CD4-positive, alpha-beta T cell (primary cell): Measurements from ENCODE around the gene PAPSS2. TPM values are rescaled to one million over a fixed set of nuclear protein-coding genes. Genes with fewer than 3 reads are reported as not detected.

Experiments
- ATAC-seq: fragments of 200-7000 bp; cut with Tn5 transposase; one replicate; pipeline ENCODE4 v1.10.0; 2022; ENCODE audit warnings: mild to moderate bottlenecking; ENCODE audit not compliant: poor library complexity
- CTCF ChIA-PET: fragments of 350-600 bp; sonication (Branson Sonifier 250); formaldehyde crosslinking; loops from one replicate; lab custom pipeline; 2021; ENCODE audit warnings: antibody characterized with exemption, inconsistent platforms; lab: Charles Lee
- POLR2A ChIA-PET: fragments of 350-600 bp; sonication (Branson Sonifier 250); formaldehyde crosslinking; loops from one replicate; lab custom pipeline; 2021; ENCODE audit warnings: antibody characterized with exemption, inconsistent platforms; lab: Charles Lee
- DNase-seq, 14 experiments: peaks; one replicate each; pipeline ENCODE4 v3.0.0-alpha.2; 2013 to 2020; ENCODE audit warnings: mixed read lengths in 2 of 14
- H3K27ac ChIP-seq, 2 donors: one replicate each; pipeline versions ENCODE4 v1.5.1 to v1.7.0; 2013; ENCODE audit warnings: low read length in 2 of 2, low read depth in 1 of 2, mild to moderate bottlenecking in 1 of 2
- H3K27me3 ChIP-seq, 2 experiments: 1 replicate in 1 of 2; 2 replicates in 1 of 2; pipeline versions ENCODE4 v1.6.1 to v1.7.0; 2013; ENCODE audit warnings: low read length in 2 of 2, control low read depth in 1 of 2, mild to moderate bottlenecking in 1 of 2, moderate library complexity in 1 of 2; ENCODE audit not compliant: insufficient read depth in 2 of 2, control insufficient read depth in 1 of 2
- H3K36me3 ChIP-seq: one replicate; pipeline ENCODE4 v1.6.1; 2013; ENCODE audit warnings: low read length, control low read depth; ENCODE audit not compliant: insufficient read depth
- H3K4me1 ChIP-seq: one replicate; pipeline ENCODE4 v1.6.1; 2013; ENCODE audit warnings: low read length, control low read depth; ENCODE audit not compliant: insufficient read depth
- H3K4me3 ChIP-seq: one replicate; pipeline ENCODE4 v1.5.1; 2013; ENCODE audit warnings: mild to moderate bottlenecking, low read length, moderate library complexity
- H3K9me3 ChIP-seq, 2 experiments: 1 replicate in 1 of 2; 2 replicates in 1 of 2; pipeline versions ENCODE4 v1.6.1 to v1.7.0; 2013; ENCODE audit warnings: low read length in 2 of 2, mild to moderate bottlenecking in 2 of 2, control low read depth in 1 of 2, moderate library complexity in 1 of 2; ENCODE audit not compliant: control insufficient read depth in 1 of 2, insufficient read depth in 1 of 2
- H3K27ac Mint-ChIP-seq: one replicate; pipeline ENCODE4 v1.8.0; 2020; ENCODE audit warnings: mixed read lengths
- H3K27me3 Mint-ChIP-seq: one replicate; pipeline ENCODE4 v1.8.0; 2021; ENCODE audit warnings: mixed read lengths
- H3K36me3 Mint-ChIP-seq: one replicate; pipeline ENCODE4 v1.8.0; 2021; ENCODE audit warnings: low read depth, mixed read lengths
- H3K4me1 Mint-ChIP-seq: one replicate; pipeline ENCODE4 v1.8.0; 2021; ENCODE audit warnings: low read depth, mixed read lengths
- H3K4me3 Mint-ChIP-seq: one replicate; pipeline ENCODE4 v1.8.0; 2020; ENCODE audit warnings: mild to moderate bottlenecking, mixed read lengths
- H3K9me3 Mint-ChIP-seq: one replicate; pipeline ENCODE4 v1.8.0; 2020; ENCODE audit warnings: mixed read lengths
- intact Hi-C, 2 experiments: fragments of 100-400 bp; cut with DNase I in 1 of 2; cut with micrococcal nuclease in 1 of 2; formaldehyde crosslinking; loops; one replicate each; pipeline versions ENCODE4 v1.15.1 to v1.9.0; 2023 to 2025; cut with DNase I, micrococcal nuclease
- total RNA-seq, 174 experiments: library from RNA in 2 of 174; stranded (reverse) in 2 of 174; gene quantifications; one replicate each; pipeline ENCODE4 v1.2.3 and lab custom pipeline; 2021 to 2026
- TF ChIP-seq, protein P1 (sequence below): fragments of 200-600 bp; IDR thresholded peaks from one replicate; pipeline ENCODE4 v1.8.0; 2022; ENCODE audit warnings: antibody characterized with exemption, mild to moderate bottlenecking

The PAPSS2 gene
- total RNA-seq, 2 experiments from 2014 or later: not detected

DNA sequence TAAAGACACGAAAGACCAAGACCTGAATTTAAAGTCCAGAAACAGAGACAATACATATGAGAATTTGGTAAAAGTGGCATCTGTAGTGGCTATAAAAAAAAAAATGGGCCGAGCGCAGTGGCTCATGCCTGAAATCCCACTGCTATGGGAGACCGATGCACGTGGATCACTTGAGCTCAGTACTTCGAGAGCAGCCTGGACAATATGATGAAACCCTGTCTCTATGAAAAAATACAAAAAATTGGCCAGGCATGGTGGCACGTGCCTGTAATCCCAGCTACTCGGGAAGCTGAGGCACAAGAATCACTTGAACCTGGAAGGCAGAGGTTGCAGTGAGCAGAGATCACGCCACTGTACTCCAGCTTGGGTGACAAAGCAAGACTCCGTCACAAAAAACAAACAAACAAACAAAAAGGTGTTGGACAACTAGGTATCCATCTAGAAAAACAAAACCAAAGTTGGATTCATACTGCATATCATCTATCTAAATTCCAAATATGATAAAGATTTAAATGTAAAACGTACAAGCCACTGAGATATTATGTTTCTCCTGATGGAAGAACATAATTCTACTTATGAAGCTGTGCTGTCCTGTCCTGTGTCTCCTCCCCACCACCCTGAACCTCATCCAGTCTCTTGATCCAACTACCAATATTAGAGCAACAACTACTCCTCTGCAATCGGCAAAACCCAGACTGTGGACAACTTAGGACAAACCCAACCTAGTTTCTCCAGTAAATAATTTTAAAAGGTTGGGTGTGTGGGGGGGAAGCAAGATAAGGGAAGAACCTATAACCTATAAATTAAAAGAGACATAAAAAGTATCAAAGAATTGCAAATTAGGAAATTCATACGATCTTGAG is 104.6 kb downstream of the PAPSS2 start:
- no peak for DNase-seq
- Histone ChIP-seq H3K27me3 (no peaks in the 10 kb centered on the region), H3K4me1 (no peaks in the 10 kb centered on the region), H3K36me3 (peaks cover 55% of the 10 kb centered on the region), H3K9me3 (no peaks in the 10 kb centered on the region), H3K27ac (no peak overlapping the region), H3K4me3 (no peak overlapping the region)
- no peak for ATAC-seq
- CTCF ChIA-PET: interaction anchor here (0.6 kb wide), 1 partner anchor 91 kb away, joined by 3 read pairs; no protein-coding TSS in a partner anchor
- Mint-ChIP-seq H3K27me3 (no peaks in the 10 kb centered on the region), H3K4me3 (no peak overlapping the region), H3K27ac (no peak overlapping the region), H3K9me3 (no peaks in the 10 kb centered on the region), H3K36me3 (peaks cover 79% of the 10 kb centered on the region), H3K4me1 (peaks cover 5% of the 10 kb centered on the region)
- TF ChIP-seq, protein P1, sequence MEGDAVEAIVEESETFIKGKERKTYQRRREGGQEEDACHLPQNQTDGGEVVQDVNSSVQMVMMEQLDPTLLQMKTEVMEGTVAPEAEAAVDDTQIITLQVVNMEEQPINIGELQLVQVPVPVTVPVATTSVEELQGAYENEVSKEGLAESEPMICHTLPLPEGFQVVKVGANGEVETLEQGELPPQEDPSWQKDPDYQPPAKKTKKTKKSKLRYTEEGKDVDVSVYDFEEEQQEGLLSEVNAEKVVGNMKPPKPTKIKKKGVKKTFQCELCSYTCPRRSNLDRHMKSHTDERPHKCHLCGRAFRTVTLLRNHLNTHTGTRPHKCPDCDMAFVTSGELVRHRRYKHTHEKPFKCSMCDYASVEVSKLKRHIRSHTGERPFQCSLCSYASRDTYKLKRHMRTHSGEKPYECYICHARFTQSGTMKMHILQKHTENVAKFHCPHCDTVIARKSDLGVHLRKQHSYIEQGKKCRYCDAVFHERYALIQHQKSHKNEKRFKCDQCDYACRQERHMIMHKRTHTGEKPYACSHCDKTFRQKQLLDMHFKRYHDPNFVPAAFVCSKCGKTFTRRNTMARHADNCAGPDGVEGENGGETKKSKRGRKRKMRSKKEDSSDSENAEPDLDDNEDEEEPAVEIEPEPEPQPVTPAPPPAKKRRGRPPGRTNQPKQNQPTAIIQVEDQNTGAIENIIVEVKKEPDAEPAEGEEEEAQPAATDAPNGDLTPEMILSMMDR: no peak
- intact Hi-C loops: loop anchor here in 1 of 2 experiments (10.0 kb wide), 1 partner anchor 230 kb away; no protein-coding TSS in a partner anchor
- POLR2A ChIA-PET: no interaction called here

DNA sequence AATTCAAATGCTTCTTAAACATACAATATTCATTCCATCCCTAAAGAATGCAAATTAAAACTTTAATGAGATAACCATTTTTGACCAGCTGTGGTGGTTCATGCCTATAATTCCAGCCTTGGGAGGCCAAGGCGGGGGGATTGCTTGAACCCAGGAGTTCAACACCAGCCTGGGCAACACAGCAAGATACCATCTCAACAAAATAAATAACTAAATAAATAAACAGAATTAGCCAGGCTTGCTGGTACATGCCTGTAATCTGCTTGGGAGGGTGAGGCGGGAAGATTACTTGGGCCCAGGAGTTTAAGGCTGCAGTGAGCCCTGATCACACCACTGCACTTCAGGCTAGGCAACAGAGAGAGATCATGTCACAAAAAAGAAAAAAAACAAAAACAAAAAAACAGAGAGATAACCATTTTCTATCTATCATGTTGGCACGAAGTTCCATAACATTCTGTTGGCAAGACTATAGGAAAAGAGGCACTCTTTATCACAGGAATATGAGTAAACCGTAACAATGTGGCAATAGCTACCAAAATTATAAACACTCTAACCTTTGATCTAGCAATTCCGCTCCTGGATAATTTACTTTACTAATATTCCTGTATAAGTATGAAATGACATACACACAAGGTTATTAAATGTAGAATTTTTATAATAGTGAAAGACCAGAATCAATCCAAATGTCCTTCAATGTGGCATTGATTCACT is 106.1 kb downstream of the PAPSS2 start:
- no peaks in the 10 kb centered on the region for H3K27me3 Mint-ChIP-seq
- ATAC-seq (no peak), DNase-seq (no peak)
- H3K9me3 Mint-ChIP-seq: no peaks in the 10 kb centered on the region
- Histone ChIP-seq H3K27ac (no peak overlapping the region), H3K4me1 (no peaks in the 10 kb centered on the region), H3K36me3 (peaks cover 60% of the 10 kb centered on the region), H3K27me3 (no peaks in the 10 kb centered on the region), H3K9me3 (no peaks in the 10 kb centered on the region), H3K4me3 (no peak overlapping the region)
- ChIA-PET POLR2A (no interaction called here), CTCF (no interaction called here)
- H3K4me3 Mint-ChIP-seq: no peak overlapping the region
- H3K27ac Mint-ChIP-seq: no peak overlapping the region
- intact Hi-C loops: loop anchor here in 1 of 2 experiments (10.0 kb wide), 1 partner anchor 231 kb away; no protein-coding TSS in a partner anchor
- no peaks in the 10 kb centered on the region for H3K4me1 Mint-ChIP-seq
- TF ChIP-seq, protein P1: no peak
- peaks cover 80% of the 10 kb centered on the region for H3K36me3 Mint-ChIP-seq

DNA sequence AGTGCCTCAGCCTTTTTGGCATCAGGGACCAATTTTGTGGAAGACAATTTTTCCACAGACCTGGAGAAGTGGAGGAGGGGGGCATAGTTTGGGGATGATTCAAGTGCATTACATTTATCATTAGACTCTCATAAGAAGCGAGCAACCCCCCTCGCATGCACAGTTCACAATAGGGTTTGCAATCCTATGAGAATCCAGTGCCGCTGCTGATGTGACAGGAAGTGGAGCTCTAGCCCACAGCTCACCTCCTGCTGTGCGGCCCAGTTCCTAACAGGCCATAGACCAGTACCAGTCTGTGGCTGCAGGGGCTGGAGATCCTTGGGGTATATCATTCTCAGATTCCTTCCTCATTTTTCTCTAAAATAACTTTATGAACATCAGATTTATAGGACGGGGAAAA is 107.6 kb downstream of the PAPSS2 start:
- ChIA-PET POLR2A (no interaction called here), CTCF (no interaction called here)
- DNase-seq (no peak), ATAC-seq (no peak)
- H3K4me3 Mint-ChIP-seq: no peak overlapping the region
- no peak overlapping the region for H3K27ac ChIP-seq
- no peaks in the 10 kb centered on the region for H3K27me3 ChIP-seq
- peaks cover 61% of the 10 kb centered on the region for H3K36me3 ChIP-seq
- TF ChIP-seq, protein P1: no peak
- H3K27ac Mint-ChIP-seq: no peak overlapping the region
- intact Hi-C loops: loop anchor here in 1 of 2 experiments (10.0 kb wide), 1 partner anchor 232 kb away; no protein-coding TSS in a partner anchor
- H3K36me3 Mint-ChIP-seq: peaks cover 81% of the 10 kb centered on the region
- H3K4me3 ChIP-seq: no peak overlapping the region
- no peaks in the 10 kb centered on the region for H3K4me1 ChIP-seq
- H3K4me1 Mint-ChIP-seq: no peaks in the 10 kb centered on the region
- H3K27me3 Mint-ChIP-seq: no peaks in the 10 kb centered on the region
- no peaks in the 10 kb centered on the region for H3K9me3 ChIP-seq
- no peaks in the 10 kb centered on the region for H3K9me3 Mint-ChIP-seq
